Inflammatory macrophage treated with lipopolysaccharide for 4 hours (primary cell): ENCODE results near the gene UBXN10.

Experiments
- DNase-seq: peaks from one replicate; pipeline ENCODE4 v3.0.0-alpha.2; 2020

The UBXN10 gene

DNA sequence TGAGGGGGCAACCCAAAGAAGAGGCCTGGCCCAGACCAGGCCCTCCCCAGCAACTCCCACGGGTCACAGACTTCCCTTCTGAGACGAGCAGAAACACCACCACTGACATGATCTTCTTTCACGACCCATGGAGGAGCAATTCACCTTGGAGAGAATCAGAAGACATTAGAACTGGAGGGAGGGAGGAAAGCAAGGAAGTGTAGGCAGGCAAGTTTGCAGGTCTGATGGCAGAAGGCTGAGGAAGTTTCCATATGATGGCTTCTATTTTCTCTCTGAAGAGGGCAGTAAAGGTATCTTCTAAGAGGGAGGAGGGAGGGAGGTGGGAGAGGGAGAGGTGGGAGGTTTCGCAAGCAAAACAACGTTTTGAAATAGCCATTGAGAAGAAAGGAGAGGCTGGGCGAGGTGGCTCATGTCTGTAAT is 1.4 kb upstream of the UBXN10 start:
- no peak for DNase-seq

DNA sequence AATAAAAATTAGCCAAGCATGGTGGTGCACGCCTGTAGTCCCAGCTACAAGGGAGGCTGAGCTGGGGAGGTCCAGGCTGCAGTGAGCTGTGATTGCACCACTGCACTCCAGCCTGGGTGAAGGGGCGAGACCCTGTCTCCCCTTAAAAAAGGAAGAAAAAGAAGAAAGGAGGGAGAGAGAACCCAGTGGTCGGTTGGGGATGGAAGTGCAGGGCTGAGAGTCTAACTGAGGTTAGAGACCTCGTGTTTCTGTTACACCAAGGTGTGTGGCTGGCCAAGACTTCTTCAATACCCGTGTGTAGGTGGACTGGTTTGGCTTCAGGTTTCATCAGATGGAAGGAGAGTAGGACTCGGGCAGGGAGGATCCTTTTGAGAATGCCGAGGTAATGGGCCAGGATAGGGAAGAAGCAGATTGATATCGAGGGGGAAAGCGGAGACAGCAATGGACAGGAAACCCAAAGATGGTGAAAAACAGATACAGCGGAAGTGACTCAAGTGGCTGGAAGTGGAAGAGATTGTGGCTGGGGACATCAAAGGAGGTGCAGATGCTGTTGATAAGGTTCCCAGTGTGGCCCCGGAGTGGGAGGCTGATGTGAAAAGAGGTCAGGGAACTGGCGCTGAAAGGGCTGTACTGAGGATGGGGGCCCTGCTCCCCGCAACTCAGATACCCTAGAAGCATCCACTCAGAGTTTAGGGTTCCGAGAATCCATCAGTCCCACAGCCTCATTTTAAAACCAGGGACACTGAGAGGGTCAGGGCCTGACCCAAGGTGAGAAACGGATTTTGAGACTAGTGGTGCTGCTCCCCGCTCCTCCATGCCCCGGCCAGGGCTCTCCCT is 681 bp upstream of the UBXN10 start:
- no peak for DNase-seq

DNA sequence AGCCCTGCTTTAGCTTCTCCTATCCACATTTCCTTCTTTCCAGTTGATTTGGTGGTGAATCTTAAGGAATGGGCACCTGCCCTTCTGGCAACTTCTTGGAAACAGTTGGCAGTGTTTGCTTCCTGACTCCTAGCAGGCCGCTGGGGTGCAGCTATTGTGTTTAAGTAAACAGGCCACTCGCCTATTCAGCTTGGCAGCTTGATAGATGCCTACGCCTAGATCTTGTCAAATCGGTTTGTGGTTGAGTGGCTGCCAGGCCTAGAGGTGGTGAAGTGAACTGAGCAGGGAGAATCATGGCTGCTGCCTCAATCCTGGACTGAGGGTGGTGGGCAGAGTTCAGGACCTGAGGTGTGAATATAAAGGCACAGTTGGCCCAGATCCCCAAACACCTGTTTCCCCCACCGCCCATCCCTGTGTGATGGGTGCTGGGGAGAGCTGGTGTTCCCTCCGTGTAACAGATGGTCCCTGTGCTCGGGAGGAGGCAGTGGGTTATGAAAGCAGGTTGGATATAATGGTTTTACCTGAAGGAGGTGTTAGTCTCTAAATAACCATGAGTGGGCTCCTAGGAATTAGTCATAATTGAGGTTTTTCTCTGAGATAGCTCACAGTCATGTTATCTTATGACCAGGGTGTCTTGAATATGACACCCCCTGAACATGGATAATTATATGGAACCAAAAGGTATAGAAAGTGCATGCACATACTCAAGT is 1.4 kb downstream of the UBXN10 start:
- no peak for DNase-seq

DNA sequence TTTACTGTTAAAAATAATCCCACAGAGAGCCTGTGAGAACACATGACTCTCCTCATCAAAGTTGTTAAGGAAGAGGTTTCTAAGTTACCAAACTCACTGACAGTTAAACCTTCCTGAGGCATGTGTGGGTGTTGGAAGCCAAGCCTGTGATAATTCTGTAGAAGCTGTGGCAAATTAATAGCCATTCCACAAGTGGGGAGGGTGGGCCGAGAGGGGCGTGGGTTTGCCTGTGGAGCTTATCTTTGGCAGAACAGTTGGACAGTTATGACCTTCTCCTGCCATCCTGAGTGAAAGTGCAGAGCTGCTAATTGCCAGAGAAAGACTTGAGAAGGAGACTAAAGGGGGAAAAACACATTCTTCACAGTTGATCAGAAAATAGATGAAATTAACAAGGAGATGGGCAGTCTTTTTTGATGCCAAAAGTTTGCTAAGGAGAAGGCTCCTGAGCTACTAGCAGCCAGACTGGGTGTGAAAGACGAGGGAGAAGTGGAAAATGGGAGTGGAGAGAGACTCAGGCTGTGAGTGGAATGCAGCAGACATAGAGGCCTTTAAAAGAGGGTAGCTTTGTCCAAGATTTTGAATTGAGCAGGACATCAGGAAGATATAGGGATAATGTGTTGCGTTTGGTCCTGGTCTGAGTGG is 2.0 kb downstream of the UBXN10 start:
- DNase-seq, result no peak

DNA sequence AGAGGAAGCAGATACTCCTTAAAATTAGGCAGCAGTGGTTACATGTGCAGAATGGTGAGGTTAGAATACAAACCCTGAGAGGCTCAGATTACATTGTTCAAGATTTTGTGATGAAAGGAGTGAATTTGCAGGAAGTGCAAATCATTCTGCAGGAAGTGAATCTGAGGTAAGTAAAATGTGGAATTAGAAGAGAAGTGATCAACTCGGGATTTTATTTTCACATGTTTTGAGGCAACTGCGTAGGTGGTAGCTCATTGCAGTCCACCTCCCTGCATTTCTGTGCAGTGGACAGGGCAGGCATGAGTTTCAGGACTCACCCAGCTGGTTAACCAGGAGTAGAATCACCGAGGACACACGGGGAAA is 2.5 kb downstream of the UBXN10 start:
- DNase-seq, result peak; percentile 38

DNA sequence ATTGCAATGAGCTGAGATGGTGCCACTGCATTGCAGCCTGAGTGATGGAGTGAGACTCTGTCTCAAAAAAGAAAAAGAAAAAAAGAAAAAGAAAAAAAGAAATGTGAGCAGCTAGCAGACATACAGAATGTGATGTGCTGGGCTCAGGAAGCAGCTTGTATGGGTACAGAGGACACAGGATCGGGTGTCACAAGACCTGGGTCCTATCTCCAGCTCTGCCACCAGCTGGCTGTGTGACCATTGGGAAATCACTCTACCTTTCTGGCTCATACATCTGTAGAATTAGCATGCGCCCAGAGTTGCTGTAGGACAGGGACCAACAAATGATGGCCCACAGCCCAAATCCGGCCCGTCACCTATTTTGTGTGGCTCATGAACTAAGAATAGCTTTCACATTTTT is 3.8 kb downstream of the UBXN10 start:
- DNase-seq, result no peak

DNA sequence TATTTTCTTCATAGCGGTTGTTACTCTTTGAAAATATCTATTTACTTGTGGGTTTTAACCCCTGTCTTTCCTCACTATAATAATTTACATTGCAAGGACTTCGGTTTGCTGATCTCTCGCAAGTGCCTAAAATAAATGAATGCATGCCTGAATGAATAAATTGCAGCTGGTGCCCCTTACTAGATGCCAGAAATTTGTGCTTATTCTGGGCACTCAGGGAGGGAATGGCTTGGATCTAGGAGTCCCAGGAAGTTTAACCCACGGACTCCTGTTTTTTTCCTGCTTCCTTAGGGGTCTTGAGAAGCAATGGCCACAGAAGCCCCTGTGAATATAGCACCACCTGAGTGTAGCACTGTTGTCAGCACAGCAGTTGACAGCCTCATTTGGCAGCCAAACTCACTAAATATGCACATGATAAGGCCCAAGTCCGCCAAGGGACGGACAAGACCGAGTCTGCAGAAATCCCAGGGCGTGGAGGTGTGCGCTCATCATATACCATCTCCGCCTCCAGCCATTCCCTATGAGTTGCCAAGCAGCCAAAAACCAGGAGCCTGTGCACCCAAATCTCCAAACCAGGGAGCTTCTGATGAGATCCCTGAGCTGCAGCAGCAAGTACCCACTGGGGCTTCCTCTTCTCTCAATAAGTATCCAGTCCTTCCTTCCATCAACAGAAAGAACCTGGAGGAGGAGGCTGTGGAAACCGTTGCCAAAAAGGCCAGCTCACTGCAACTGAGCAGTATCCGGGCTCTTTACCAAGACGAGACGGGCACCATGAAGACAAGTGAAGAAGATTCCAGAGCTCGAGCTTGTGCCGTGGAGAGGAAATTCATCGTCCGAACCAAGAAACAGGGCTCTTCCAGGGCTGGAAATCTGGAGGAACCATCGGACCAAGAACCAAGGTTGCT is 4.6 kb downstream of the UBXN10 start:
- no peak for DNase-seq

DNA sequence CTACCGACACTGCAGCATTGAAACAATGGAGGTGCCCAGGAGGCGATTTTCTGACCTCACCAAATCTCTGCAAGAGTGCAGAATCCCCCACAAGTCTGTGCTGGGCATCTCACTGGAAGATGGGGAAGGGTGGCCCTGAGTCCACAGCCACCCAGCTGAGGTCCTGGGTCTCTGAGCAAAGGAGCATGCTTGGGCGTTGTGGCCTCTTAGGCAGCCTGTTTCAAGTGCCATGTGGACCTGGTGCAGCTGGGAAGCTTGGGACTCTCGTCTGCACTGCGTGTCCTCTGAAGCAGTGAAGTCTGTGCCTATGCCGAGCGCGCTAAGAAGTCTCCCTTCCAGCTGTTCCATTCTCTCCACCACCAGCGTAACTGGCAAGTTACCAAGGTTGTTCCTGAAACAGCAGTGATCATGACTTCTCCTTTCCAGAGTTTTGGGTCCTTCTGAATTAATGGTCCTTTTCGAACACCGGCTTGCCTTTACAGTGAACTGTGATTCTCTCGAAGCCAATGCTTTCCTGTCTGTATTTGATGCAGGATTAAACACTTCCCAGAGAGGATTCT is 5.5 kb downstream of the UBXN10 start:
- DNase-seq, result no peak

DNA sequence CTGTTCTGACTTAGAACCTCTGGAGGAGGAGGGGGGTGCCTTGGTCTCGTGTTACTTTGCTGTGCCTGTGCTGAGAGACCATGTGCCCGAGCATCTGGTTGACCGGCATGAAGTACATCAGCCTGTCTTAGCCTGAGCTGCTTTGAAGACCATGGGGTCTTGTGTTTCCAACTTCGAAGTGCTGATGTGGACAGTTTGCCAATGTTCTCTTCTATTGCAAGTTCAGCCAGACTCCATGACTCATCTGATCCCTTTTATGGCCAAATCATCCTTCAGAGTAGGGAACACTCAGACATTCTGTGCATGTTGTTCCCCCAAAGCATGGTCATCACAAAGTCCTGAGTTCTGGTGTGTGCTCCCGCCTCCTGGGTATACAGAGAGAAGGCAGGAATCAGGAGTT is 6.5 kb downstream of the UBXN10 start:
- DNase-seq, result no peak

DNA sequence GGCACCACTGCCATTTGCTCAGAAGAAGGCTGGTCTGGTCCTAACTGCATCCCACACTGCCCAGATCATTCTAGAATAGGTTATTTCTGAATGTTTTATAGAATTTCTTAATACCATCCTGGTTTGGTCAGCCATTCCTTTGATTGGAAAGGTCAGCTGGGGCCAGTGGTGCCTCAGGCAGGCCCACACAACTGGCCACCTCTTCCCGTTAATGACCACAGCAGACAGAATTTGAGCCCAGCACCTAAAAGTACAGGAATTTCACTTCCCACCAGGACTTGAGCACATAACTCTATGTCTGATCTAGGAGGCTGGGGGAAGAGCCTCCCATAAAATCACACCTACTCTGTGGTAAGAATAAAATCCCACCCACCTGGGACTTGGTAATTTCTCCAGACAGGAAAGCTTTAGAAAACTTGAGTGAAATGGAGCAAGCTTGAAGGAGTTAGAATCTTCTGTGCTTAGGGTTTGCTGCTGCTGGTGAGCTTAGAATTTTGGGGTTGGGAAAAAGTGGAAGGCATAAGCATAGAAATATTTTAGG is 7.0 kb downstream of the UBXN10 start:
- DNase-seq, result no peak

DNA sequence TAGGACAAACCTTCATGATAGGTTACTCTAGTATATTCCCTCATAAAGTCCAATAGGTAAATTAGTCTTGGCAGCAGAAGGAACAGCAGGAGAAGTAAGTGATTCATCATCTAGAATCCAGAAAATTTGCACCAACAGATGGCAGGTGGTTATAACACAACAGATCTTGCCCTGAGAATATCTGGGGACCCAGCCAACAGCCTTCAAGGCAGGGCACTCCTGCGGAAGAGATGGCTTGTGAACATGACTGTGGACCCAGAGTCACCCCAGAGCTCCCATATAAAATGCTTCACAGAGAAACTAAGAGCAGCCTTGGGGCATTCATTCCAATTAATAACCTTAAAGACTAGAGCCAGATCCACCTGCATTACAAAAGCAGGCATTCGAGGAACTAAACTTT is 8.3 kb downstream of the UBXN10 start:
- DNase-seq, result no peak

DNA sequence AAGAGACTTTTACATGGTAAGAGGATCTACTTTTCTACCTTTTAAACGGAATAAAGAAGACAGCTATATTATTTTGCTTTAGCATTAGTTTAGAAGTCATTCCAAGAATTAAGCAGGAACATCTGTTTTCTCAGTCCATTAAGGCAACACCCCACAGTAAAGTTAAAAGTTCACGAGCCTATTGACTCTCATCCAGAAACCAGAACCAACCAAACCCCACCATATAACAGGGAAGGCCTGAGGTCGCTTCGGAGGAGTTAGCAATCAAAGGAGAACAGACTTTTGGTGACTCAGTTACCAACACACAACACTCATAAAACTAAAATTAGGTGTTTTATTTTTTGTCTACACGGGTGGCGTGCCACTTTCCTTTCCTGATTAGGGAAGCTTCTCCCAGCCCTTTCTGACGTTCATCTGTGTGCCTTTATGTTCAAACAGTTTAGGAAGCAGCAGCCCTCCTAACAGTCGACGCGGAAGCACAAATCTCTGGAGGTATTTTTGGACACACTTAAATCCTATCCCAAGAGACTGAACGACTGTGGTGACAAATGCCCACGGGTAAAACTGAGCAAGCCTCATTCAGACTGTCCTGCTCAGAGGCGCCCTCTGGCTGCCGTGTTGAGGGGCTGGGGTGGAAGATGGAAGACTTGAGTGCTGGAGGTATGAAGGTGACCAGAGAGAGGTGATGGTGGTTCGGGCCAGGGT is 9.0 kb downstream of the UBXN10 start:
- peak; percentile 65 for DNase-seq

DNA sequence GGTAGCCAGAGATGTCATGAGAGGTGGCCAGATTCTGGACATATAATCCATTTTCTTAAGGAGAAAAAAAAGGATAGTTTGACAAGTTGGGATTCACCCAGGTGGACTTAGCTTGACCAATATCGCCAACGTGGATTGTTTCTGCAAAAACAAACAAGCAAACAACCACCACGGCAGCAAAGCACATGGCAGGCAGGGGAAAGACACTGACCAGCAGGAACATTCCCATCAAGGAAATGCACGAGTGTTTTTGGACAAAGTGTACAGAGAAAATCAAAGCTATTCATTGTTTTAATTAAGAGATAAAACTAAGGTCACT is 9.5 kb downstream of the UBXN10 start:
- DNase-seq, result no peak

DNA sequence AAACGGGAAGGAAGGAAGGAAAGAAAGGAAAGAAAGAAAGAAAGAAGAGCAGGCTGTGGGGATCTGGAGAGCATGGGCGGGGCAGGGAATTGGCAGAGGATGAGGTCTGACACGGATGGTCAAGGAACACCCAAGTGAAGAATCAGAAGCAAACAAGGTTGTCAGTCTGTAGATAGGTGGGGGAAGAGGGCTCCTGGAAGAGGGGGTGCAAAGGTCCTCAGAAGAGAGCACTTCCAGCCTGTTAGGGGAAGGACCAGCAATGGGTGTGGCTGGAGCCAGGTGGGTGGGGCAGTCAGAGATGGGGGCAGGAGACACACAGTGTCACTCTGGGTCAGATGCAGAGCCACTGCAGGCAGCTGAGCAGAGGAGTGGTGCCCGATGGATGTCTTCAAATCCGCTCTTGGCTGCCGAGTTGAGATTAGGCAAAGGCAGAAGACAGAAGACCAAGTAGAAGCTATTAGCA is 11.5 kb downstream of the UBXN10 start:
- no peak for DNase-seq

DNA sequence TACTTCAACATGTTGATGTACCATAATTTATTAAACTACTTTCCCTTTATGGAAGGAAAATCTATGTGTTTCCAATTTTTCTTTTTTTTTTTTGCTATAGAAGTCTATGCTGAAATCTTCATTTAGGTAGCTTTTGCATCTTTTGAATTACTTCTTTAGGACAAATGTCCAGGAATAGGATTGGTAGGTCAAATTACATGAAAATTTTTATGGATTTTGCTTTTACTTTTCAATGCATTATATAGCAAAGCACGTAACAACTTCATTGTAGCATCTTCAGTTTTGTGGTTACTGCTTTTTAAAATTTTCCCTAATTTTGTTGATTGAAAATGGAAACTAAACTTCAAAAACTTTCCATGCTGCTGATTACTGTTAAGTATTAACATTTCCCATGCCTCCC is 12.4 kb downstream of the UBXN10 start:
- no peak for DNase-seq

DNA sequence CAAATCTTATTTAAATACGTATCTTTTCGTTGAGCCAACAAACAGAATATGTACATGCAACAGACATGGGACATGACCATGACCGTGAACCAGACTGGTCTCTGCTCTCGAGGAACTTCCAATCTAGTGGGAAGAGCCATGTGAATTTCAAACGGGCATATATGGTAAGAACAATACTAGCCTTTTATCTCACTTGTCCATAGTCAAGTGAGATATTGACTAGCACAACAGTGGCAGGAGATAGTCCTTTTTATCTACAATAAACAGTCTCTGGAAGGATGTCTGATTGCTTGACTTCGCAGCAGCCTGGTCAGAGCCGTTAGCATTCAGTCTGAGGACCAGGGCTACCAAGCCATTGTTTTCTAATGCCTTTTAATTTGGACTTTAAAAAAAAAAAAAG is 13.0 kb downstream of the UBXN10 start:
- DNase-seq, result no peak

DNA sequence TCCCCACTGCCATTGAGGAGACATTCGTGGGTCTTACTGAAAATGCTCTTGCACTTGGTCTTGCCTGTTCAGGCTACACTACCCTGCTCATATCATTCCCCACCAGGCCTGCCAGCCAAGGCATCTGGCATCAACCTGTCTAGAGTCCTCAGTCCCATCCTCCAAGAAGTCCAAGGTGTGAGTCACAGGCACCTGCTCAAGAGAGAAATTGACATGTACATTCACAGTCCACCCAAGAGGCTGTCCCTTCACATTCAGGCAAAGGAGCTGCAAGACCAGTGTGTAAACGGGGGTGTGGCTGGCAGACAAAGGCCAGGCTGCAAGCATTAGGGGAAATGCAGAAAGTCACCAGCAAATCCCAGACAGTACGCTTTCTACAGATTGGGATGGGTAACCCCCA is 13.5 kb downstream of the UBXN10 start:
- DNase-seq, result no peak

DNA sequence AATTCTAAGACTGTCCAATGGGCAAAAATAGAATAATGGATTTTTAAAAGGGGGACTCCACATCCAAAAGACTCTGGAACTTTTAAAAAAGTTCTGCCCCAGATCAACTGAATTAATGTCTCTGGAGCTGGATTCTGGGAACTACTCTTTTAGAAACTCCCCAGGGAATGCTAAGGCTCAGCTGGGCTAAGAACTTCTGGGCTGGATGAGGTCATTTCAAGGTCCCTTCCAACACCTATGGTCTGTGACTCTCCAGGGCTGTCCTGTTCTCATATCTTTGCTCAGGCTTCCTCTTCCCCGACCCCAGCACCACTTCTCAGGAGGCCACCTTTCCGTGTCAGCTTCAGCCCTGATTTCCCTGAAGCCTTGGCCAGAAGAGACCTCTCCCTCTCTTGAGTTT is 13.9 kb downstream of the UBXN10 start:
- no peak for DNase-seq

DNA sequence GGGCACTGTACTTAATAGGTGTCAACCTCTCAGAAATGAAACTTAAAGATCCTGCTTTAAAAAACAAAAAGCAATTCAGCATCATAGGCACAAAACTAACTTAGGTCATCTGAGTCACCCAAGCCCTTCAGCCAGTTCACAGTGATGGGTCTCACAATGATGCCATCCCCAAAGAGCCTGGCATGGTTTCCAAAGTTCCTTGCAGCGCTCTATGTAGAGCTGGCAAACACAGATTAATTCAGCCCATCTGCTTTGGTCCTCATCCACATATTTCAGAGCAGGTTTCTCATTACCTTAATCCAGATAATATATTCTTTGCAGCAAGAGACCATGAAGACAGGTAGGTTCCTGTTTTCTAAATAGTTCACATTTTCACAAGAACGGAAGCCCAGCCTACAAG is 15.1 kb downstream of the UBXN10 start:
- no peak for DNase-seq

DNA sequence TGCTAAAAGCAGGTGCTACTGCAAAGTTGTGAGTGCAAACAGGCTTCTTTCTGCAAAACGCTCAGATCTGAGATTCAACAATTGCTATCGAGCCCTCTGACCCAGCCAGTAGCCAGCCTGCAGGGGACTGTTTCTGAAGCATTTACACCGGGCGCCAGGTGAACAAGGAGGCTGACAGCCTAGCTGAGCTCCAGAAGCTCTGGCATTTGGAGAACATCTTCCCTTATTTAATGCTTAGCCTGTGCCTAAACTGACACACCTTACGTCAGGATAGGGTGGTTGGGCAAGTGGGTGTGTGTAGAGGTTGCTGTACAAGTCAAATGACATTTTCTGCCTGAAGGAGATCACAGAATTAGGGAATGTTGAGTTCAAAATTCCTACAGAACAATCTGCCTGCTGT is 16.3 kb downstream of the UBXN10 start:
- no peak for DNase-seq

DNA sequence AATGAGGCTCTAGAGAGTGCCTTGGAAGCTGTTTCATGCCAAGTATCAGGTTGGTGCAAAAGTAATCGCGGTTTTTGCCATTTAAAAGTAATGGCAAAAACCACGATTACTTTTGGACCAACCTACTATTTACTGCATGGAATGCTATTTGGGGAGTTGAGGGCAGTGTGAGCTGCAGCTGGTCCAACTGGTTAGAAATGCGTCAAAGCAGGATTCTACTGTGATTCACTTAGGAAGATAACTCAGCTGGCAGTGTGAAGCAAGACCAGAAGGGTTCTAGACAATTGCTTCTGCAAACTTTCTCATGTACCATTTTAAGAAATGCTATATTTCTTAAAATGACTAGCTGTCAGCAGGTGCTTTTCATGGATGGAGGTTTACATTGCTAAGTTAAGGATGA is 21.6 kb downstream of the UBXN10 start:
- DNase-seq, result no peak

DNA sequence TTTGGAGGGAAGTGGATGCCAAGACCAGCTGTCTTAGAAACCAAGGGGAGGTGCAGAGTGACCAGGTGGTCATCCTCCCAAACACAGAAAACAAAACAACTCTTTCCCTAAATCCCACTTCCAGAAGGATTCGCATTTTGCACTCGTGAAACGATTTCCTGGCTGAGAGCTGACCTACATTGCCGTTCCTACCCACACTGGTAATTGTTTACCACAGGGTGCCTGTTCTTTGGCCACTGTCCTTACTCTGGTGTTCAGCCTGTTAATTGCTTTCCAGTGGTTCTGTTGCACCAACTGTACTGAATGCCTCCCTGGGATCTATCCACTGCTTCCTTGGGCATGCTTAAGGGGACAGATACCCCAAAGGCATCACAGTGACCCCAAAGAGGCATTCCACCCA is 23.6 kb downstream of the UBXN10 start:
- DNase-seq, result no peak
